K562 (cell line): ENCODE measurements around the gene E2F3. TPM values are rescaled to one million over a fixed set of nuclear protein-coding genes. Genes with fewer than 3 reads are reported as not detected.

Experiments used
- ATAC-seq: fragments of 200-7000 bp; cut with Tn5 transposase; 3 replicates; pipeline ENCODE4 v1.9.1; 2020; ENCODE audit warnings: moderate library complexity
- BruUV-seq: library from RNA; stranded (reverse); fragments of 400-500 nt; replicated peaks from 2 replicates; lab custom pipeline; 2021; lab: Mats Ljungman, UMichigan
- CTCF ChIA-PET: fragments of 300-600 bp; formaldehyde crosslinking; extraction: SDS; loops from one replicate; lab custom pipeline; 2021; ENCODE audit warnings: low intra/inter-chr PET ratio; lab: Yijun Ruan, JAX
- POLR2A ChIA-PET: fragments of 300-600, 350-650 bp; sonication (Branson Sonifier 250); formaldehyde crosslinking; extraction: SDS; loops from one replicate; lab custom pipeline; 2021; ENCODE audit warnings: antibody characterized with exemption, inconsistent platforms; lab: Yijun Ruan, JAX
- DNase-seq, 4 experiments: peaks; one replicate each; pipeline versions ENCODE4 v3.0.0 to v3.0.0-alpha.2; 2011 to 2018; ENCODE audit warnings: low spot score in 3 of 4, mixed read lengths in 3 of 4; ENCODE audit errors: extremely low read depth in 1 of 4
- FAIRE-seq: peaks from 2 replicates; lab custom pipeline; 2011; peaks lifted over from hg19 to GRCh38; lab: Jason Lieb, UNC
- H2AFZ ChIP-seq: 2 replicates; pipeline ENCODE4 v1.6.0; 2011; ENCODE audit warnings: low read depth, low read length, control low read depth, inconsistent platforms
- H3K27ac ChIP-seq: fragments of 200-600 bp; 3 replicates; pipeline ENCODE4 v1.8.0; 2011; ENCODE audit warnings: low read depth, mild to moderate bottlenecking, control low read depth, inconsistent platforms, low read length, moderate library complexity, mixed read lengths; ENCODE audit errors: extremely low read depth
- H3K27me3 ChIP-seq, 2 experiments: fragments of 300-600 bp in 1 of 2; 2 replicates in 1 of 2; 3 replicates in 1 of 2; pipeline versions ENCODE4 v1.6.0 to v1.8.0; 2011; ENCODE audit warnings: inconsistent platforms in 2 of 2, low read length in 2 of 2, mild to moderate bottlenecking in 1 of 2, mixed read lengths in 1 of 2, moderate library complexity in 1 of 2; ENCODE audit not compliant: control insufficient read depth in 2 of 2, insufficient read depth in 2 of 2
- H3K36me3 ChIP-seq: fragments of 300-600 bp; 3 replicates; pipeline ENCODE4 v1.8.0; 2011; ENCODE audit warnings: mild to moderate bottlenecking, low read length, inconsistent platforms; ENCODE audit not compliant: control insufficient read depth, insufficient read depth
- H3K4me1 ChIP-seq, 2 experiments: fragments of 200-600 bp in 1 of 2; replicated peaks in 1 of 2; 2 replicates in 1 of 2; 3 replicates in 1 of 2; pipeline versions ENCODE4 v1.5.1 to v1.8.0; 2011; ENCODE audit warnings: inconsistent platforms in 2 of 2, low read length in 2 of 2, mild to moderate bottlenecking in 1 of 2, mixed read lengths in 1 of 2, moderate library complexity in 1 of 2; ENCODE audit not compliant: control insufficient read depth in 2 of 2, insufficient read depth in 2 of 2
- H3K4me2 ChIP-seq: 2 replicates; pipeline ENCODE4 v1.6.1; 2011; ENCODE audit warnings: low read length, control low read depth, inconsistent platforms, mixed read lengths; ENCODE audit not compliant: insufficient read depth
- H3K4me3 ChIP-seq: fragments of 200-600 bp; sonication (generic), shearing (Covaris generic); 2 replicates; pipeline ENCODE4 v1.5.1; 2016; ENCODE audit warnings: control low read depth, inconsistent platforms
- H3K79me2 ChIP-seq: fragments of 200-600 bp; 3 replicates; pipeline ENCODE4 v1.8.0; 2011; ENCODE audit warnings: low read length, inconsistent platforms; ENCODE audit not compliant: control insufficient read depth, insufficient read depth
- H3K9ac ChIP-seq, 2 experiments: 2 replicates each; pipeline versions ENCODE4 v1.6.0 to v1.6.1; 2011; ENCODE audit warnings: low read depth in 2 of 2, low read length in 2 of 2, control low read depth in 1 of 2, inconsistent platforms in 1 of 2, mild to moderate bottlenecking in 1 of 2, mixed read lengths in 1 of 2; ENCODE audit not compliant: insufficient read depth in 1 of 2
- H3K9me1 ChIP-seq: one replicate; pipeline ENCODE4 v1.6.0; 2011; ENCODE audit warnings: inconsistent platforms, mild to moderate bottlenecking, low read length, moderate library complexity; ENCODE audit not compliant: control insufficient read depth, insufficient read depth
- H3K9me3 ChIP-seq: replicated peaks from 2 replicates; pipeline ENCODE4 v1.5.1; 2011; ENCODE audit warnings: low read depth, low read length, inconsistent platforms; ENCODE audit not compliant: control insufficient read depth, insufficient read depth
- H4K20me1 ChIP-seq: replicated peaks from 2 replicates; pipeline ENCODE4 v1.6.1; 2011; ENCODE audit warnings: low read length, inconsistent platforms, mixed read lengths; ENCODE audit not compliant: control insufficient read depth, insufficient read depth
- ATF2 ChIP-seq: sonication (generic); formaldehyde crosslinking; IDR thresholded peaks from 2 replicates; pipeline ENCODE4 v1.8.1; 2022; ENCODE audit warnings: missing genetic modification reagents
- BRD9 ChIP-seq: fragments of 450-650 bp; IDR thresholded peaks from 2 replicates; pipeline ENCODE4 v1.6.1; 2018; ENCODE audit warnings: low read depth; ENCODE audit not compliant: partially characterized antibody
- DMBX1 ChIP-seq: fragments of 250-450 bp; sonication (Bioruptor Pico); IDR thresholded peaks from 2 replicates; pipeline ENCODE4 v1.8.0; 2022; ENCODE audit warnings: inconsistent platforms, mild to moderate bottlenecking, moderate library complexity, borderline replicate concordance
- MIER1 ChIP-seq: fragments of 450-650 bp; IDR thresholded peaks from 2 replicates; pipeline ENCODE4 v1.6.1; 2016; ENCODE audit warnings: antibody characterized with exemption, mild to moderate bottlenecking, low read depth
- MTA2 ChIP-seq: fragments of 450-650 bp; IDR thresholded peaks from 2 replicates; pipeline ENCODE4 v1.6.1; 2016; ENCODE audit warnings: low read depth
- NR0B1 ChIP-seq: fragments of 450-650 bp; IDR thresholded peaks from one replicate; pipeline ENCODE4 v1.6.1; 2018; ENCODE audit warnings: mild to moderate bottlenecking, moderate library complexity; ENCODE audit not compliant: partially characterized antibody
- RERE ChIP-seq: sonication (generic); formaldehyde crosslinking; IDR thresholded peaks from 2 replicates; pipeline ENCODE4 v1.8.0; 2023; ENCODE audit warnings: missing genetic modification reagents, mild to moderate bottlenecking, borderline replicate concordance
- SAFB2 ChIP-seq: fragments of 200-400 bp; formaldehyde crosslinking; IDR thresholded peaks from 2 replicates; pipeline ENCODE4 v1.6.1; 2018; ENCODE audit warnings: borderline replicate concordance, low read length, low read depth, moderate library complexity; ENCODE audit not compliant: severe bottlenecking
- TEAD1 ChIP-seq, 2 experiments: fragments of 450-650 bp in 1 of 2; sonication (generic) in 1 of 2; formaldehyde crosslinking; IDR thresholded peaks; 2 replicates each; pipeline versions ENCODE4 v1.4.0 to v1.8.0; 2020 to 2022; ENCODE audit warnings: mild to moderate bottlenecking in 2 of 2, missing genetic modification reagents in 1 of 2
- THAP7 ChIP-seq: fragments of 250-450 bp; sonication (Bioruptor Pico); IDR thresholded peaks from 2 replicates; pipeline ENCODE4 v1.5.0; 2021
- ZC3H4 ChIP-seq: sonication (generic); formaldehyde crosslinking; IDR thresholded peaks from 2 replicates; pipeline ENCODE4 v1.9.0; 2021; ENCODE audit warnings: missing genetic modification reagents, borderline replicate concordance
- ZNF583 ChIP-seq: fragments of 250-450 bp; sonication (Bioruptor Pico); IDR thresholded peaks from 2 replicates; pipeline ENCODE4 v1.4.0; 2020
- ZNF778 ChIP-seq: fragments of 450-650 bp; formaldehyde crosslinking; IDR thresholded peaks from 2 replicates; pipeline ENCODE4 v1.4.0; 2020; ENCODE audit warnings: mild to moderate bottlenecking, moderate library complexity
- WGBS: fragments of 100-300 bp; shearing (Covaris generic); methylation state at CpG from one replicate; pipeline ENCODE4 v1.1.6; 2016; ENCODE audit warnings: low coverage, mixed read lengths; ENCODE audit not compliant: insufficient coverage; ENCODE audit errors: missing lambda C conversion rate; 5-methylcytosine and 5-hydroxymethylcytosine counted together
- in situ Hi-C: fragments of 300-500 bp; cut with MboI; formaldehyde crosslinking; loops from 4 replicates; pipeline ENCODE4 v1.15.0; 2018; ENCODE audit warnings: inconsistent platforms, mixed read lengths
- intact Hi-C: fragments of 100-400 bp; cut with micrococcal nuclease; formaldehyde crosslinking; loops from 2 replicates; pipeline ENCODE4 v1.14.2; 2022
- polyA plus RNA-seq, 8 experiments: library from polyadenylated mRNA; depleted of rRNA in 4 of 8; stranded (reverse) in 5 of 8; unstranded in 3 of 8; fragments of >200 nt; fragmentation: Nextera tagmentation in 2 of 8; fragmentation: Illumina TruSeq in 1 of 8; extraction: Ambion mirVana in 2 of 8; extraction: Trizol in 1 of 8; gene quantifications; 2 replicates each; pipeline versions ENCODE4 v1.2.1 to v1.2.3, GENCODE V29; 2011 to 2014; ENCODE audit warnings: inconsistent platforms in 1 of 8, missing spikeins in 1 of 8
- total RNA-seq, 7 experiments: library from RNA; depleted of rRNA in 6 of 7; stranded (reverse); fragments of >200 nt in 6 of 7; fragmentation: Illumina TruSeq in 2 of 7; extraction: Trizol in 2 of 7; gene quantifications; 2 replicates each; pipeline versions ENCODE4 v1.2.1 to v1.2.3, GENCODE V29; 2011 to 2021; ENCODE audit warnings: low replicate concordance in 1 of 7

E2F3 gene
- total and polyA plus RNA-seq, 9 of the 15 experiments (the other 6 are each of a cell fraction or from before 2014, with no cell fraction given) = 11.1 to 44.7 (median 27.2) TPM

- in situ Hi-C loops = no loop called here
- TF ChIP-seq TEAD1 (CRISPR knock-in tag; IDR thresholded peaks at IDR 0.05) (no peak), ATF2 (no peak), DMBX1 (CRISPR knock-in tag) (no peak), BRD9 (no peak), MTA2 (no peak), RERE (CRISPR knock-in tag) (no peak), NR0B1 (no peak), ZNF778 (CRISPR knock-in tag) (no peak), MIER1 (no peak), THAP7 (no peak), ZNF583 (CRISPR knock-in tag) (no peak), ZC3H4 (CRISPR knock-in tag) (no peak), SAFB2 (no peak)
These were observed 77.4 kb downstream of the E2F3 start for GRCh38 chr6:20479060-20479459.

More at GRCh38 chr6:20479060-20479459, 77.4 kb downstream of the E2F3 start:
- Histone ChIP-seq H2AFZ (no peak overlapping the region), H3K9me1 (no peaks in the 10 kb centered on the region), H4K20me1 (0 out of 2 replicates have a peak, but pooled peaks cover 8% of the 10 kb centered on the region), H3K9me3 (no peaks in the 10 kb centered on the region), H3K27ac (no peak overlapping the region), H3K4me3 (no peak overlapping the region), H3K27me3 (no peaks in the 10 kb centered on the region), H3K36me3 (peaks cover 91% of the 10 kb centered on the region), H3K4me1 (peaks cover 9 to 22% of the 10 kb centered on the region in 2 experiments), H3K4me2 (no peak overlapping the region), H3K79me2 (peaks cover 79% of the 10 kb centered on the region), H3K9ac (no peak overlapping the region)
- BruUV-seq = no TSS peak
- ATAC-seq (no peak), DNase-seq (no peak), FAIRE-seq (no peak)
- CTCF ChIA-PET = no interaction called here
- 76% methylated on average over 5 of the region's 5 CpGs for WGBS
- POLR2A ChIA-PET = interaction anchor here (0.8 to 1.3 kb wide), 2 partner anchors 10 to 21 kb away, joined by 3 to 4 read pairs; no protein-coding TSS in a partner anchor
- intact Hi-C loops = no loop called here
